Astrocyte (in vitro differentiated cells and primary cell): ENCODE measurements around the gene NUP205. TPM values are rescaled to one million over a fixed set of nuclear protein-coding genes. Genes with fewer than 3 reads are reported as not detected.
A peak's percentile ranks its signal among the peaks of the same experiment; 100 is the strongest.

ENCODE experiments used
- DNase-seq: peaks from one replicate; pipeline ENCODE4 v3.0.0-alpha.2; 2010; ENCODE audit warnings: low read depth
- FAIRE-seq: peaks from 2 replicates; lab custom pipeline; 2011; peaks lifted over from hg19 to GRCh38; lab: Jason Lieb, UNC
- H2AFZ ChIP-seq: 2 replicates; pipeline ENCODE4 v1.6.0; 2012; ENCODE audit warnings: low read depth, low read length, inconsistent platforms
- H3K27ac ChIP-seq: 2 replicates; pipeline ENCODE4 v1.5.1; 2011; ENCODE audit warnings: low read depth, low read length, inconsistent platforms
- H3K27me3 ChIP-seq: 2 replicates; pipeline ENCODE4 v1.6.0; 2011; ENCODE audit warnings: low read length, inconsistent platforms; ENCODE audit not compliant: insufficient read depth
- H3K36me3 ChIP-seq: 2 replicates; pipeline ENCODE4 v1.5.1; 2011; ENCODE audit warnings: low read length, inconsistent platforms; ENCODE audit not compliant: insufficient read depth
- H3K4me1 ChIP-seq: 2 replicates; pipeline ENCODE4 v1.5.1; 2011; ENCODE audit warnings: low read length, inconsistent platforms; ENCODE audit not compliant: insufficient read depth
- H3K4me2 ChIP-seq: 2 replicates; pipeline ENCODE4 v1.6.0; 2012; ENCODE audit warnings: low read length, inconsistent platforms
- H3K4me3 ChIP-seq: 2 replicates; pipeline ENCODE4 v1.5.1; 2011; ENCODE audit warnings: low read depth, mild to moderate bottlenecking, low read length, inconsistent platforms; ENCODE audit not compliant: insufficient read depth
- H3K79me2 ChIP-seq: 2 replicates; pipeline ENCODE4 v1.6.0; 2012; ENCODE audit warnings: mild to moderate bottlenecking, low read length, inconsistent platforms; ENCODE audit not compliant: insufficient read depth
- H3K9ac ChIP-seq: 2 replicates; pipeline ENCODE4 v1.6.0; 2012; ENCODE audit warnings: mild to moderate bottlenecking, low read length, inconsistent platforms
- H3K9me3 ChIP-seq: 2 replicates; pipeline ENCODE4 v1.5.1; 2012; ENCODE audit warnings: low read depth, mild to moderate bottlenecking, low read length, inconsistent platforms; ENCODE audit not compliant: insufficient read depth
- H4K20me1 ChIP-seq: 2 replicates; pipeline ENCODE4 v1.6.0; 2012; ENCODE audit warnings: low read length, inconsistent platforms; ENCODE audit not compliant: insufficient read depth
- H3K27ac Mint-ChIP-seq: one replicate; pipeline ENCODE4 v1.8.0; 2021; ENCODE audit warnings: mild to moderate bottlenecking, mixed read lengths; ENCODE audit not compliant: unreplicated experiment
- H3K27me3 Mint-ChIP-seq: one replicate; pipeline ENCODE4 v1.8.0; 2021; ENCODE audit warnings: low read depth, mixed read lengths; ENCODE audit not compliant: unreplicated experiment
- H3K36me3 Mint-ChIP-seq: one replicate; pipeline ENCODE4 v1.8.0; 2021; ENCODE audit warnings: low read depth, mixed read lengths; ENCODE audit not compliant: unreplicated experiment
- H3K4me1 Mint-ChIP-seq: one replicate; pipeline ENCODE4 v1.8.0; 2021; ENCODE audit warnings: low read depth, mixed read lengths; ENCODE audit not compliant: unreplicated experiment
- H3K4me3 Mint-ChIP-seq: one replicate; pipeline ENCODE4 v1.8.0; 2021; ENCODE audit warnings: mild to moderate bottlenecking, moderate library complexity, mixed read lengths; ENCODE audit not compliant: unreplicated experiment
- H3K9me3 Mint-ChIP-seq: one replicate; pipeline ENCODE4 v1.8.0; 2021; ENCODE audit warnings: mild to moderate bottlenecking, mixed read lengths; ENCODE audit not compliant: unreplicated experiment
- CTCF ChIP-seq: IDR thresholded peaks from 2 replicates; pipeline ENCODE4 v1.5.1; 2011; ENCODE audit warnings: low read depth, mild to moderate bottlenecking, inconsistent platforms, low read length, moderate library complexity; ENCODE audit not compliant: insufficient read depth
- EZH2 ChIP-seq: IDR thresholded peaks from 2 replicates; pipeline ENCODE4 v1.6.1; 2012; ENCODE audit warnings: mild to moderate bottlenecking, low read length, inconsistent platforms; ENCODE audit not compliant: insufficient read depth
- total RNA-seq: library from RNA; stranded (reverse); gene quantifications from 2 replicates; pipeline ENCODE4 v1.2.1, GENCODE V29; 2021

The NUP205 gene
- total RNA-seq, 1 donor from 2014 or later: 50.5 TPM

- Mint-ChIP-seq H3K9me3 (no peaks in the 10 kb centered on the region), H3K4me3 (no peak overlapping the region), H3K36me3 (no peaks in the 10 kb centered on the region), H3K27ac (no peak overlapping the region), H3K27me3 (no peaks in the 10 kb centered on the region), H3K4me1 (no peaks in the 10 kb centered on the region)
- peaks cover 5% of the 10 kb centered on the region for H3K27me3 ChIP-seq
- H3K36me3 ChIP-seq: no peaks in the 10 kb centered on the region
- H3K4me2 ChIP-seq: no peak overlapping the region
- no peaks in the 10 kb centered on the region for H4K20me1 ChIP-seq
- H3K4me3 ChIP-seq: no peak overlapping the region
- TF ChIP-seq CTCF (no peak), EZH2 (no peak)
- no peak for FAIRE-seq
- H3K9ac ChIP-seq: no peak overlapping the region
- no peak overlapping the region for H2AFZ ChIP-seq
- H3K9me3 ChIP-seq: no peaks in the 10 kb centered on the region
- H3K4me1 ChIP-seq: no peaks in the 10 kb centered on the region
- H3K27ac ChIP-seq: no peak overlapping the region
- peaks cover 7% of the 10 kb centered on the region for H3K79me2 ChIP-seq
- DNase-seq: no peak
These were observed 4.4 kb upstream of the NUP205 start for GRCh38 chr7:135553346-135553745.

- peak overlapping the region; percentile 92 for H3K4me3 ChIP-seq
- H3K9ac ChIP-seq: peak overlapping the region; percentile 96
- no peaks in the 10 kb centered on the region for H3K9me3 ChIP-seq
- no peaks in the 10 kb centered on the region for H3K4me1 ChIP-seq
- Mint-ChIP-seq H3K9me3 (no peaks in the 10 kb centered on the region), H3K27me3 (no peaks in the 10 kb centered on the region), H3K27ac (no peak overlapping the region), H3K36me3 (peaks cover 4% of the 10 kb centered on the region), H3K4me3 (no peak overlapping the region), H3K4me1 (peaks cover 2% of the 10 kb centered on the region)
- peak overlapping the region; percentile 98 for H3K27ac ChIP-seq
- no peaks in the 10 kb centered on the region for H3K36me3 ChIP-seq
- DNase-seq (peak; percentile 45), FAIRE-seq (no peak)
- peaks cover 8% of the 10 kb centered on the region for H4K20me1 ChIP-seq
- TF ChIP-seq EZH2: no peak
- TF ChIP-seq CTCF: peak; percentile 51
- peak overlapping the region; percentile 90 for H3K4me2 ChIP-seq
- peak overlapping the region; percentile 99 for H2AFZ ChIP-seq
- H3K79me2 ChIP-seq: peaks cover 55% of the 10 kb centered on the region
- no peaks in the 10 kb centered on the region for H3K27me3 ChIP-seq
These were observed 635 bp downstream of the NUP205 start for GRCh38 chr7:135558337-135558767.

GRCh38 chr7:135558881-135559280, 1.2 kb downstream of the NUP205 start:
- no peak for TF ChIP-seq EZH2
- no peak for TF ChIP-seq CTCF
- Histone ChIP-seq H3K79me2 (peaks cover 60% of the 10 kb centered on the region), H2AFZ (no peak overlapping the region)

More at GRCh38 chr7:135558881-135559280, 1.2 kb downstream of the NUP205 start:
- peaks cover 2% of the 10 kb centered on the region for H3K4me1 Mint-ChIP-seq
- H3K9me3 Mint-ChIP-seq: no peaks in the 10 kb centered on the region
- peaks cover 4% of the 10 kb centered on the region for H3K36me3 Mint-ChIP-seq
- Histone ChIP-seq H3K9ac (peak overlapping the region; percentile 96), H3K27me3 (no peaks in the 10 kb centered on the region), H3K4me1 (no peaks in the 10 kb centered on the region), H3K4me3 (peak overlapping the region; percentile 92), H4K20me1 (peaks cover 12% of the 10 kb centered on the region), H3K27ac (no peak overlapping the region), H3K9me3 (no peaks in the 10 kb centered on the region), H3K36me3 (no peaks in the 10 kb centered on the region), H3K4me2 (peak overlapping the region; percentile 90)
- no peaks in the 10 kb centered on the region for H3K27me3 Mint-ChIP-seq
- FAIRE-seq: no peak
- no peak overlapping the region for H3K4me3 Mint-ChIP-seq
- H3K27ac Mint-ChIP-seq: no peak overlapping the region
- no peak for DNase-seq
